ENCODE measurements around the gene ZFYVE21.

DNA sequence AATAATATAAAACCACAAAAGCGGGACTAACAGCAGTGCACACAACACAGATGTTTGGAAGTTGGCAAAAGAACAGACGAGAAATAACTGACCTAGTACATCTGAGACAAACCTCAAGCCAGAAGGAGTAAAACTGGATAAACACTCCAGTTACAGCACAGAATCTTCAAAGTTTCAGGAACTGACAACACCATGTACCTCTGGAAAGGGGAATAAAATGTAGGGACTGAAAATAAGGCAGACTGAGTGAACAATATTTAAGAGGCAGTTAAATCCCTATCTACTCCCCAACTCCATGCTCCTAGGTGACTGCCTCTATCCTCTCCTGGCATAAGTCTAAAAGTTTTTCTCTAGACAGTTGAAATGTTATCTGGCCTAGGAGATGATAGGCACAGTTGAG is 57.9 kb downstream of the ZFYVE21 start:
- TF ChIP-seq, protein P1, sequence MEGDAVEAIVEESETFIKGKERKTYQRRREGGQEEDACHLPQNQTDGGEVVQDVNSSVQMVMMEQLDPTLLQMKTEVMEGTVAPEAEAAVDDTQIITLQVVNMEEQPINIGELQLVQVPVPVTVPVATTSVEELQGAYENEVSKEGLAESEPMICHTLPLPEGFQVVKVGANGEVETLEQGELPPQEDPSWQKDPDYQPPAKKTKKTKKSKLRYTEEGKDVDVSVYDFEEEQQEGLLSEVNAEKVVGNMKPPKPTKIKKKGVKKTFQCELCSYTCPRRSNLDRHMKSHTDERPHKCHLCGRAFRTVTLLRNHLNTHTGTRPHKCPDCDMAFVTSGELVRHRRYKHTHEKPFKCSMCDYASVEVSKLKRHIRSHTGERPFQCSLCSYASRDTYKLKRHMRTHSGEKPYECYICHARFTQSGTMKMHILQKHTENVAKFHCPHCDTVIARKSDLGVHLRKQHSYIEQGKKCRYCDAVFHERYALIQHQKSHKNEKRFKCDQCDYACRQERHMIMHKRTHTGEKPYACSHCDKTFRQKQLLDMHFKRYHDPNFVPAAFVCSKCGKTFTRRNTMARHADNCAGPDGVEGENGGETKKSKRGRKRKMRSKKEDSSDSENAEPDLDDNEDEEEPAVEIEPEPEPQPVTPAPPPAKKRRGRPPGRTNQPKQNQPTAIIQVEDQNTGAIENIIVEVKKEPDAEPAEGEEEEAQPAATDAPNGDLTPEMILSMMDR (conservative IDR thresholded peaks at IDR 0.05 in 1 of 2, IDR thresholded peaks at IDR 0.05 in 1 of 2; ENCODE audit: low read depth in 1 of 2, low read length in 2 of 2) = no peak
- TF ChIP-seq EZH2 (IDR thresholded peaks at IDR 0.05; ENCODE audit: low read length, missing control alignments) = no peak

Measured in fibroblast of lung (primary cell).